ENCODE results near the gene PCDHB12.
"Not testable (repeated sequence)": the region's sequence is repeated elsewhere in the genome, so short reads cannot be mapped to it uniquely, and the experiment has no call there.

Gene PCDHB12

DNA sequence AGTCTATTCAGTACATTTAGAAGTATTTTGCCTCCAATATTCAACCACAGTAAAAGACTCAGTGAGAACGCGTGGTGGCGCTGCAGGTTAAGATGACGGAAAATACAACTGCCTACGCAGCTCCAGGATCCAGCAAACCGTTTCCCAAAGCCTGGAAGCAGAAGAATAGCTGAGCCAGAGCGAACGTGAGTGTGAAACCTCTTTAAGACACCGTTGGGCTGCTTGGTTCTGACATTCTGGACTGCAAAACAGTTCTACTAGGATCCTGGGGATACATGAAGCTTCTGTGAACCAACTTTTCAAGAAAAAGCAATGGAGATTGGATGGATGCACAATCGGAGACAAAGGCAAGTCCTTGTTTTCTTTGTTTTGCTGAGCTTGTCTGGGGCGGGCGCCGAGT, 26.3 kb upstream of the PCDHB12 start, which contains the start of gene PCDHB16:
Gene PCDHB16 (plus strand): TSS at position 140 of the 400 bp plus-strand sequence. CDS start 173 bp downstream, at position 313.
- Histone ChIP-seq H3K9me3 (replicated peaks in 1 of 2; ENCODE audit: control insufficient read depth in 2 of 2, insufficient read depth in 1 of 2, low read depth in 1 of 2, low read length in 2 of 2) (peaks cover 7 to 29% of the 10 kb centered on the region in 2 donors), H2BK12ac (ENCODE audit: low read length) (no peak within 1 kb of the TSS), H3K14ac (ENCODE audit: low read length) (no peak within 1 kb of the TSS), H3K18ac (ENCODE audit: low read length) (no peak within 1 kb of the TSS), H3K27me3 (ENCODE audit: control insufficient read depth in 3 of 3, insufficient read depth in 3 of 3, low read depth in 1 of 3, low read length in 3 of 3) (no peaks in the 10 kb centered on the region), H2BK5ac (ENCODE audit: low read length) (no peak within 1 kb of the TSS), H3K36me3 (replicated peaks in 1 of 2; ENCODE audit: control insufficient read depth in 2 of 2, insufficient read depth in 2 of 2, low read length in 2 of 2) (no peaks in the 10 kb centered on the region), H2BK15ac (ENCODE audit: low read length) (no peak within 1 kb of the TSS), H2AFZ (ENCODE audit: low read length) (peak within 1 kb of the TSS; percentile 81), H3K4me2 (ENCODE audit: insufficient read depth, low read length, poor library complexity, severe bottlenecking) (no peak within 1 kb of the TSS), H3K4ac (ENCODE audit: low read length) (no peak within 1 kb of the TSS), H3K23ac (ENCODE audit: low read depth, low read length, poor library complexity) (no peak within 1 kb of the TSS), H2AK5ac (ENCODE audit: low read depth, low read length) (no peak within 1 kb of the TSS), H3K79me1 (ENCODE audit: low read depth, low read length) (peaks cover 2% of the 10 kb centered on the region), H4K91ac (ENCODE audit: low read depth, low read length, poor library complexity) (no peak within 1 kb of the TSS), H3K9ac (ENCODE audit: low read depth, low read length, poor library complexity) (no peak within 1 kb of the TSS), H3K4me1 (ENCODE audit: control insufficient read depth in 2 of 2, insufficient read depth in 1 of 2, low read depth in 1 of 2, low read length in 2 of 2) (no peaks in the 10 kb centered on the region), H4K8ac (ENCODE audit: low read depth, low read length) (no peak within 1 kb of the TSS), H3K27ac (replicated peaks; ENCODE audit: low read length) (no peak within 1 kb of the TSS), H2BK120ac (ENCODE audit: low read depth, low read length) (no peak within 1 kb of the TSS), H3K4me3 (ENCODE audit: low read length in 2 of 2) (peak within 1 kb of the TSS; percentile 22 to 44)
- no CpG with 5 or more reads among the region's 13 CpGs for WGBS, 2 donors (ENCODE audit: extremely low coverage in 2 of 2, insufficient read length in 2 of 2, insufficient replicate concordance in 1 of 2)
- DNase-seq (ENCODE audit: low spot score): peak; percentile 50

DNA sequence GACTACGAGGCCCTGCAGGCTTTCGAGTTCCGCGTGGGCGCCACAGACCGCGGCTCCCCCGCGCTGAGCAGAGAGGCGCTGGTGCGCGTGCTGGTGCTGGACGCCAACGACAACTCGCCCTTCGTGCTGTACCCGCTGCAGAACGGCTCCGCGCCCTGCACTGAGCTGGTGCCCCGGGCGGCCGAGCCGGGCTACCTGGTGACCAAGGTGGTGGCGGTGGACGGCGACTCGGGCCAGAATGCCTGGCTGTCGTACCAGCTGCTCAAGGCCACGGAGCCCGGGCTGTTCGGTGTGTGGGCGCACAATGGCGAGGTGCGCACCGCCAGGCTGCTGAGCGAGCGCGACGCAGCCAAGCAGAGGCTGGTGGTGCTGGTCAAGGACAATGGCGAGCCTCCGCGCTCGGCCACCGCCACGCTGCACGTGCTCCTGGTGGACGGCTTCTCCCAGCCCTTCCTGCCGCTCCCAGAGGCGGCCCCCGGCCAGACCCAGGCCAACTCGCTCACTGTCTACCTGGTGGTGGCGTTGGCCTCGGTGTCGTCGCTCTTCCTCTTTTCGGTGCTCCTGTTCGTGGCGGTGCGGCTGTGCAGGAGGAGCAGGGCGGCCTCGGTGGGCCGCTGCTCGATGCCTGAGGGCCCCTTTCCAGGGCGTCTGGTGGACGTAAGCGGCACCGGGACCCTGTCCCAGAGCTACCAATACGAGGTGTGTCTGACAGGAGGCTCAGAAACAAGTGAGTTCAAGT, 24.2 kb upstream of the PCDHB12 start:
- not testable (repeated sequence) for DNase-seq (ENCODE audit: low spot score); H3K4me2 ChIP-seq (ENCODE audit: insufficient read depth, low read length, poor library complexity, severe bottlenecking); H3K14ac ChIP-seq (ENCODE audit: low read length); H4K8ac ChIP-seq (ENCODE audit: low read depth, low read length); H3K23ac ChIP-seq (ENCODE audit: low read depth, low read length, poor library complexity); H3K79me1 ChIP-seq (ENCODE audit: low read depth, low read length); H2AK5ac ChIP-seq (ENCODE audit: low read depth, low read length); H2BK15ac ChIP-seq (ENCODE audit: low read length); H3K18ac ChIP-seq (ENCODE audit: low read length); H4K91ac ChIP-seq (ENCODE audit: low read depth, low read length, poor library complexity); H3K4me3 ChIP-seq (ENCODE audit: low read length in 2 of 2); H3K27me3 ChIP-seq (ENCODE audit: control insufficient read depth in 3 of 3, insufficient read depth in 3 of 3, low read depth in 1 of 3, low read length in 3 of 3); H3K9ac ChIP-seq (ENCODE audit: low read depth, low read length, poor library complexity); H3K4me1 ChIP-seq (ENCODE audit: control insufficient read depth in 2 of 2, insufficient read depth in 1 of 2, low read depth in 1 of 2, low read length in 2 of 2); H2BK12ac ChIP-seq (ENCODE audit: low read length); H2BK120ac ChIP-seq (ENCODE audit: low read depth, low read length); H3K4ac ChIP-seq (ENCODE audit: low read length); H2AFZ ChIP-seq (ENCODE audit: low read length); H3K27ac ChIP-seq (replicated peaks; ENCODE audit: low read length); H2BK5ac ChIP-seq (ENCODE audit: low read length); H3K36me3 ChIP-seq (replicated peaks in 1 of 2; ENCODE audit: control insufficient read depth in 2 of 2, insufficient read depth in 2 of 2, low read length in 2 of 2)
- H3K9me3 ChIP-seq (replicated peaks in 1 of 2; ENCODE audit: control insufficient read depth in 2 of 2, insufficient read depth in 1 of 2, low read depth in 1 of 2, low read length in 2 of 2): peaks cover 4 to 29% of the 10 kb centered on the region in 2 donors
- no CpG with 5 or more reads among the region's 69 CpGs for WGBS, 2 donors (ENCODE audit: extremely low coverage in 2 of 2, insufficient read length in 2 of 2, insufficient replicate concordance in 1 of 2)

DNA sequence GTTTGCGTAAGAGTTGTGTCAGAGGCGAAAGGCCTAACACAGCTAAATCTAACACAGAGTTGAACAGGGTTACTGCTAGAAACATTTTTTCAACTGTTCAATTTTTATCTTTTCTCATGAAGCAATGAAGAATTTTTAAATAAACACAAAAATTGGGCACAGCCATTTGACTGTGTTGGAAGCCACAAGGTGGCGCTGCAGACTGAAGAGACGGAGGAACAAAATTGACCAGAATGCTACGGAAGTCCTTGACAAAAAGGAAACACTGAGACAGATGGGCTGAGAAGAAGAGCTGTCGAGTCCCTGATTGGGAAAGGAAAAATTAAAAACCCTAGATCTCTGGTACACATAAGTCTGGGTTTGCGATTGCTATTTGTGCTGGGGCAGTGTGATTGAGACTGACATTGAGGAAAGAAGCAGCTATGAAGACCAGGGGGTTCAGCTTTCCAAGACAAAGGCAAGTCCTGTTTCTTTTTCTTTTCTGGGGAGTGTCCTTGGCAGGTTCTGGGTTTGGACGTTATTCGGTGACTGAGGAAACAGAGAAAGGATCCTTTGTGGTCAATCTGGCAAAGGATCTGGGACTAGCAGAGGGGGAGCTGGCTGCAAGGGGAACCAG, 21.5 kb upstream of the PCDHB12 start, which contains the start of gene PCDHB9:
Gene PCDHB9 (plus strand): TSS at position 265 of the 616 bp plus-strand sequence. CDS start 158 bp downstream, at position 423.
- Histone ChIP-seq H2BK120ac (ENCODE audit: low read depth, low read length) (no peak within 1 kb of the TSS), H2BK5ac (ENCODE audit: low read length) (no peak within 1 kb of the TSS), H3K79me1 (ENCODE audit: low read depth, low read length) (peaks cover 2% of the 10 kb centered on the region), H2AFZ (ENCODE audit: low read length) (peak within 1 kb of the TSS; percentile 81), H3K23ac (ENCODE audit: low read depth, low read length, poor library complexity) (no peak within 1 kb of the TSS), H3K14ac (ENCODE audit: low read length) (no peak within 1 kb of the TSS), H4K8ac (ENCODE audit: low read depth, low read length) (no peak within 1 kb of the TSS), H3K18ac (ENCODE audit: low read length) (no peak within 1 kb of the TSS), H3K4me2 (ENCODE audit: insufficient read depth, low read length, poor library complexity, severe bottlenecking) (no peak within 1 kb of the TSS), H3K27me3 (ENCODE audit: control insufficient read depth in 3 of 3, insufficient read depth in 3 of 3, low read depth in 1 of 3, low read length in 3 of 3) (no peaks in the 10 kb centered on the region), H2AK5ac (ENCODE audit: low read depth, low read length) (no peak within 1 kb of the TSS), H3K4me3 (ENCODE audit: low read length in 2 of 2) (peak within 1 kb of the TSS in 1 of 2 donors; percentile 24), H2BK15ac (ENCODE audit: low read length) (no peak within 1 kb of the TSS), H3K9ac (ENCODE audit: low read depth, low read length, poor library complexity) (no peak within 1 kb of the TSS), H3K9me3 (replicated peaks in 1 of 2; ENCODE audit: control insufficient read depth in 2 of 2, insufficient read depth in 1 of 2, low read depth in 1 of 2, low read length in 2 of 2) (peaks cover 4 to 46% of the 10 kb centered on the region in 2 donors), H2BK12ac (ENCODE audit: low read length) (no peak within 1 kb of the TSS), H3K4me1 (ENCODE audit: control insufficient read depth in 2 of 2, insufficient read depth in 1 of 2, low read depth in 1 of 2, low read length in 2 of 2) (no peaks in the 10 kb centered on the region), H4K91ac (ENCODE audit: low read depth, low read length, poor library complexity) (no peak within 1 kb of the TSS), H3K27ac (replicated peaks; ENCODE audit: low read length) (no peak within 1 kb of the TSS), H3K4ac (ENCODE audit: low read length) (no peak within 1 kb of the TSS), H3K36me3 (replicated peaks in 1 of 2; ENCODE audit: control insufficient read depth in 2 of 2, insufficient read depth in 2 of 2, low read length in 2 of 2) (no peaks in the 10 kb centered on the region)
- no CpG with 5 or more reads among the region's 9 CpGs for WGBS, 2 donors (ENCODE audit: extremely low coverage in 2 of 2, insufficient read length in 2 of 2, insufficient replicate concordance in 1 of 2)
- no peak for DNase-seq (ENCODE audit: low spot score)

DNA sequence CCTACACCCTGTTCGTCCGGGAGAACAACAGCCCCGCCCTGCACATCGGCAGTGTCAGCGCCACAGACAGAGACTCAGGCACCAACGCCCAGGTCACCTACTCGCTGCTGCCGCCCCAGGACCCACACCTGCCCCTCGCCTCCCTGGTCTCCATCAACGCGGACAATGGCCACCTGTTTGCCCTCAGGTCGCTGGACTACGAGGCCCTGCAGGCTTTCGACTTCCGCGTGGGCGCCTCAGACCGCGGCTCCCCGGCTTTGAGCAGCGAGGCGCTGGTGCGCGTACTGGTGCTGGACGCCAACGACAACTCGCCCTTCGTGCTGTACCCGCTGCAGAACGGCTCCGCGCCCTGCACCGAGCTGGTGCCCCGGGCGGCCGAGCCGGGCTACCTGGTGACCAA, 19.8 kb upstream of the PCDHB12 start:
- not testable (repeated sequence) for H2BK120ac ChIP-seq (ENCODE audit: low read depth, low read length); H3K79me1 ChIP-seq (ENCODE audit: low read depth, low read length); H3K18ac ChIP-seq (ENCODE audit: low read length); H3K4me3 ChIP-seq (ENCODE audit: low read length in 2 of 2); DNase-seq (ENCODE audit: low spot score); H3K4ac ChIP-seq (ENCODE audit: low read length); H3K23ac ChIP-seq (ENCODE audit: low read depth, low read length, poor library complexity); H2BK5ac ChIP-seq (ENCODE audit: low read length); H3K27me3 ChIP-seq (ENCODE audit: control insufficient read depth in 3 of 3, insufficient read depth in 3 of 3, low read depth in 1 of 3, low read length in 3 of 3); H2AK5ac ChIP-seq (ENCODE audit: low read depth, low read length); H3K9ac ChIP-seq (ENCODE audit: low read depth, low read length, poor library complexity); H2BK15ac ChIP-seq (ENCODE audit: low read length); H4K91ac ChIP-seq (ENCODE audit: low read depth, low read length, poor library complexity); H4K8ac ChIP-seq (ENCODE audit: low read depth, low read length); H2AFZ ChIP-seq (ENCODE audit: low read length); H2BK12ac ChIP-seq (ENCODE audit: low read length); H3K14ac ChIP-seq (ENCODE audit: low read length); H3K27ac ChIP-seq (replicated peaks; ENCODE audit: low read length); H3K4me2 ChIP-seq (ENCODE audit: insufficient read depth, low read length, poor library complexity, severe bottlenecking); H3K4me1 ChIP-seq (ENCODE audit: control insufficient read depth in 2 of 2, insufficient read depth in 1 of 2, low read depth in 1 of 2, low read length in 2 of 2); H3K36me3 ChIP-seq (replicated peaks in 1 of 2; ENCODE audit: control insufficient read depth in 2 of 2, insufficient read depth in 2 of 2, low read length in 2 of 2)
- WGBS, 2 donors (ENCODE audit: extremely low coverage in 2 of 2, insufficient read length in 2 of 2, insufficient replicate concordance in 1 of 2): no CpG with 5 or more reads among the region's 37 CpGs
- peaks cover 3 to 40% of the 10 kb centered on the region in 2 donors for H3K9me3 ChIP-seq (replicated peaks in 1 of 2; ENCODE audit: control insufficient read depth in 2 of 2, insufficient read depth in 1 of 2, low read depth in 1 of 2, low read length in 2 of 2)

All from neuronal stem cell (in vitro differentiated cells).